ENCODE data around the gene PLEK. TPM values are rescaled to one million over a fixed set of nuclear protein-coding genes. Genes with fewer than 3 reads are reported as not detected.

PLEK gene
- total RNA-seq, 1 donor, result 48.2 TPM

DNA sequence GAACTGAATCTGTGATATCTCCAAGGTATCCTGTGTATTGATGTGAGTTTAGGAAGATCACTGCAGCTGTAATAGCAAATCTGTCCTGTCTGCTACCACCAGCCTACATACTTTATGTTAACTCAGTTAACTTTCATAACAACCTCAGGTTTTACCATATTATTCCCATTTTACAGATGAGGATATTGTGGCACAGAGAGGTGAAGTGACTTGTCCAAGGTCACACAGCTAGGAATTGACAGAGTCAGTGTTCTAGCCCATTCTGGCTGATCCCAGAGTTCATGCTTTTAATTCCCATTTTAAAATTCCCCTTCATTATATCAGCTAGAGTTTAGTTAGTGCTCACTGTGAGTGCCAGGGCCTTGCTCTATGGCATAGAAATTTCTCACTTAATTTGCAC lies 49.4 kb downstream of the PLEK start:
- DNase-seq (ENCODE audit: low read depth in 2 of 3, low spot score in 2 of 3), result no peak

DNA sequence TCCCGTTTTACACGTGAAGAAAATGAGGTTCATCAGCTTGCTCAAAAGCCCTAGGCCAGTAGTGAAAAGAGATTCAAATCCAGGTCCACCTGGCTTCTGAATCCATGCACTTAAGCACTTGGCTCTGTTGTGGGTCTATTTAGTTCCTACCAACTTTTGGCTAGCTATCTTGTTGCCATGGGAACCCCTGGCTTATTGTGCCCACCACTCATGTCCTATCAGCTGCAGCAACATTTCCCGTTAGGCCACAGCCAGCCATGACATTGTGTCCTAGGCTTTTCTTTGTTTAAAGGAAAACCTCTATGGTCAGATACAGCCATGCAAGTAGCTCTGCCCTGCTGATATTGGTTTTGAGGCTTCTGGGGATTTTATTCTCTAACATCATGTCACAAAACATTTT lies 49.8 kb downstream of the PLEK start:
- peak in 2 of 3 donors; percentile 87 to 91 for DNase-seq (ENCODE audit: low read depth in 2 of 3, low spot score in 2 of 3)

DNA sequence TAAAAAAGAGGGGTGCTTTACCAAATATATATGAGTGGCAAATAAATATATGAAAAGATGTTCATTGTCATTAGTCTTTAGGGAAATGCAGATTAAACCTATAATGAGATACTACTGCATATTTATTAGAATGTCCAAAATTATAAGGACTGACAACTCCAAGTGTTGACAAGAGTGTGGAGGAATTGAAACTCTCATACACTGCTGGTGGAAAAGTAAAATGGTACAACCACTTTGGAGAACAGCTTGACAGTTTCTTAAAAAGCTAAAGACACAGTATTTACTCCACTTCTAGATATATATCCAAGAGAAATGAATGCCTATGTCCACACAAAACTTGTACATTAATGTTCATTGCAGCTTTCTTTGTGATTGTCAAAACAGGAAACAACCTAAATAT lies 50.4 kb downstream of the PLEK start:
- no peak for DNase-seq (ENCODE audit: low read depth in 2 of 3, low spot score in 2 of 3)

GRCh38 chr2:68416081-68416675 lies 51.1 kb downstream of the PLEK start:
- DNase-seq (ENCODE audit: low read depth in 2 of 3, low spot score in 2 of 3), result no peak

DNA sequence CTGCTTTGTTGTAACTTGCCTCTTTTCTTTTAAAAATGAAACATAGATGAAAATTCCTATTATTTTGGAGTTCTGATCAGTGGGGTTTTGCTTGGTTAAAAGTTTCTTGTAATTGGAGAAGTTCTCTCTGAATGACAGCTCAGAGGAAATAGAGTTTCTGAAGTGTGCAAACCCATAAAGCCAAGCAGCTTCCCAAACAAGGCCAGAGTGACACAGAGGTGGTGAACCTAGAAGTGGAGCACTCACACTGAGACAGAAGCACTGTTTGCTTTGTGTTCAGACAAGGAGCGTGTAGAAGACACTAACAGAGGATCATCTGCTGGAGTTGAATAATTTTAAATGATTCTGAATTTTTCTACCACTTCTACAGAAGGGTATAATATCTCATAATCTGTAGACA lies 52.8 kb downstream of the PLEK start:
- peak in 1 of 3 donors; percentile 25 for DNase-seq (ENCODE audit: low read depth in 2 of 3, low spot score in 2 of 3)

DNA sequence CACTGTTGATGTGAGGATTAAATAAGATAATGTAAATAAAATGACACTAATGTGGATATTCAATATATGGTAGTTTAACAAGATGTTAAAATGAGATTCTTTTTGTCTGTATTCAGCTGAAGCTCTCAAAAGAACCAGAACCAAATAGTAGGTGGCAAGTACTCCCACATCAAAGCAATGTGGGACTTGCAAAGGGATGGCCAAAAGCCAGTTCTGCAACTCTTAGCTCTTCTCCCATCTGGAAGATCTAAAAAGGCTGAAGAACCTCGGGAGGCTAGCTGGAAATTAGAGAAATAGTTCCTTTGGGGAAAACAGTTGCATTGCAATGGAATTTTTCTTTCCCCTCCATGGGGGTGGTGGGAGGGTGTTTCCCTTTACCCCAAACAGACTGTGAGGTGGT lies 53.3 kb downstream of the PLEK start:
- DNase-seq (ENCODE audit: low read depth in 2 of 3, low spot score in 2 of 3), result no peak

- no peak for DNase-seq (ENCODE audit: low read depth in 2 of 3, low spot score in 2 of 3)
Observed at GRCh38 chr2:68418855-68419254, 53.8 kb downstream of the PLEK start.

DNA sequence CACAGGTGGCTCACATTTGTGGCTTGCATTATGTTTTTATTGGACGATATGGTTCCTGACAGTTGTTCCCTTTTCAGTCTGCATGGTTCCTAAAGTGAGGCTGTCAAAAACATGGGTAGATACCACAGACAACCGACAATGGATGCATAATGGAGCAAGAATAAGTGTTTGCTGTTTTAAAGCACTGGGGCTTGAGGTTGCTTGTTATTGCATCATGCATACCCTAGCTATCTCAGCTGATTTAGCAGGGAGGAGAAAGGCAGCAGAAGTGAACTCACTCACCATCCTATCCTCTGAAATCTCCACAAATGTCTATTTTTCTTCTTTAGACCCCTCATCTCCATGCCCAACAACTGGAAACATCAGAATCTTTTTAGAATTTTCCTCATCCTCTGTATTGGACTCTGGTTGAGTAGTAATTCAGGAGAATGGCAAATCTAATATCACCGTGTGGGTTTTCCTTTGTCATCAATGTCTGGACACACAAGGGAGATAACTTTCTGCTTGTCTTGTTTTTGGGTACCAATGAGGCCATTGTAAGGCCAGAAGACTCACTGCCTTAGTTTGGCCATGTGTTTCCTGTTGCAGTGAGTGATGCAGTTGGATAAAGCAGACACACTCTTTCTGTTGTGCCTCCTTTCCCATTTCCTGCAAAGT lies 55.3 kb downstream of the PLEK start:
- no peak for DNase-seq (ENCODE audit: low read depth in 2 of 3, low spot score in 2 of 3)

DNA sequence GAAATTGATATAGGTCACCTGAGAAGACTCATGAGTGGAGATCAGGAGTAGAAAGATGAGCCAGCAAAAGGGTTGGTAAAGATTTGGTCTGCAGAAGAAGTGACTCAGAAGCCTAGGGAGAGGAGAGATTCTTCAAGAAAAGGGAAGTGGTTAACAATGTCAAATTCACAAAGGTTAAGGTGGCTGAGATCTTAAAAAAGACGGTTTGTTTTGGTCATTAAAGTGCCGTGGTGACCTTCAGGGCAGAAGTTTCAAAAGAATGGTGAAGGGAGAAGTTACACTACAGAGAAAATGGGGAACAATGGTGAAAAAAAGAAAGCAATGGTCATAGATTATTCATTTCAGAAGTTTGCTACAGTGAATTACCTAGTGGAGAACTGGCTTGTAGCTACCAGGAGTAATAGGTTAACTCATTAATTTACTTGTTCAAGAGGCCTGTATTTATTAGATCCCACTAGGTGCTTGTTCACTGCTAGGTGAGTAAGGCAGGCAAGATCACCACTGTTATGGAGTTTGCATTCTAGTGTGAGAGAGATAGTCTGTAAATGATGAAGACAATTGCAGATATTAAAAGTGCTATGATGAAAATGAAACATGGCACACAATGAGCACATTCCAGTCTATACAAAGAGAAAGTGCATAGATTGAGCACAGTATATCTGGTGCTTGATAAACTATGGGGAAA lies 59.0 kb downstream of the PLEK start:
- peak in 2 of 3 donors; percentile 63 to 85 for DNase-seq (ENCODE audit: low read depth in 2 of 3, low spot score in 2 of 3)

GRCh38 chr2:68425503-68425902 lies 60.4 kb downstream of the PLEK start:
- DNase-seq (ENCODE audit: low read depth in 2 of 3, low spot score in 2 of 3), result no peak

DNA sequence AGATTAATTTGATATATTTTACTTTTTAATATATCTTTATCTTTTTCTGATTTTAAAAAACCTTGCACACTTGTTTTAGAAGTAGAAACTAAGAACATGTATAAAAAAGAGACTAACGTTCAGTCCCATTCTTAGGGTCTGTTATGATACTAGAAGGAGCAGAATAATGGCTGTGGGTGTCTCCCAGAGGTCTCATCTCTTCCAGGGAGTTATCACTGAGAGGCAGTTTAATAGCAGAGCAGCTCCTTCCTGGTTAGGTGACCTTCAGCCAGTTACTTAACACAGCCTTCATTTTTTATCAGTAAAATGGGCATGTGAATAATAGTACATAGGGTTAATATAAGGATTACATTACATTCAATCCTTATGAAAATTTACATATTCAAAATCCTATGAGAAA lies 61.4 kb downstream of the PLEK start:
- no peak for DNase-seq (ENCODE audit: low read depth in 2 of 3, low spot score in 2 of 3)

DNA sequence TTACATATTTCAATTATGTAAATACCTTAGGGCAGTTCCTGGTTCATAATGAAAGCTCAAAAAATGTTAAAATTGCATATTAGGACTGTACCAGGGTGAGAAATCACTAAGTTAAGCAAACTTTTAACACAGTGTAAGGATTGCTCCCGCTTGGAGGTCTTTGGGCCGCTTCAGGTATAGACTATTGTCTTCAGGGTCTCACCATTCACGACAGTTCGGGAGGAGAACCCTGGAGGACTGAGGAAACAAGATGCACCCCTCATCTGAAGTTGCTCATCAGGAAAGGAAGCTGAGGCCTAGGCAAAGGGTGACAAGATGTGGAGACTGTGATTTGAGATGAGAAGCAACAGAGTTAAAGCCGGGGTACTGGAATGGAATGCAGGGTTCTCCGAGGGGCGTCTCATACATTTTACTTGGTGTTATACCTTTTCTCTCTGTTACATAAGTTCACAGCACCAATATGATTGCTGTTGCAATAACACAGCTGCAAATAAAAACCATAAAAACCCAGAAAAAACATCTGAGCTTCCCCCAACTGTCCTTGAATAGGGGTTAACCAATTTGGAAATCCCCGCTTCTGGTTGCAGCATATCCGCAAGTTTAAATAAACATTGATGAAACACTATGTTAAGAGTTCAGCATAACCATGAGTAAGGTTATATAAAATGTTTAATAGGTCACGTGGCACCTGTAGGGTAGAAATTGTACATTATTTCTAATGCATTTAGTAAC lies 61.9 kb downstream of the PLEK start:
- DNase-seq (ENCODE audit: low read depth in 2 of 3, low spot score in 2 of 3), result no peak

- DNase-seq (ENCODE audit: low read depth in 2 of 3, low spot score in 2 of 3), result no peak
Observed at GRCh38 chr2:68428126-68428525, 63.0 kb downstream of the PLEK start.

GRCh38 chr2:68428746-68429145 lies 63.7 kb downstream of the PLEK start:
- no peak for DNase-seq (ENCODE audit: low read depth in 2 of 3, low spot score in 2 of 3)

DNA sequence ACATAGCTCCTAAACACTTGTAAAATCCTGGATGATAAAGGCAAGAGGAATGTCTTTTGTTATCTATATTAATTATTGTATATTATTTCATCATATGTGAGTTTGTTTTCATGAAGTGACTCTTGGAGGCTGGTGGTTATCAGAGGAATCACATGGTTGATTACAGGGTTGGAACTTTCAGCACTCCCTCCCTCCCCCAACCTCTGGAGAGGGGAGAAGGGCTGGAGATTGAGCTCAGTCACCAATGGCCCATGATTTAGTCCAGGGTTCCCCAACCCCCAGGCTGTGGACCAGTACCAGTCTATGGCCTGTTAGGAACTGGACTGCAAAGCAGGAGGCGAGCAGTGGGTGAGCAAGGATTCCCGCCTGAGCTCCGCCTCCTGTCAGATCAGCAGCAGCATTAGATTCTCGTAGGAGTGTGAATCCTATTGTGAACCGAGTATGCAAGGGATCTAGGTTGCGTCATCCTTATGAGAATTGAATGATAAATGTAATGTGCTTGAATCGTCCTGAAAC lies 64.3 kb downstream of the PLEK start:
- no peak for DNase-seq (ENCODE audit: low read depth in 2 of 3, low spot score in 2 of 3)

- DNase-seq (ENCODE audit: low read depth in 2 of 3, low spot score in 2 of 3), result no peak
Observed at GRCh38 chr2:68431316-68431972, 66.4 kb downstream of the PLEK start.

DNA sequence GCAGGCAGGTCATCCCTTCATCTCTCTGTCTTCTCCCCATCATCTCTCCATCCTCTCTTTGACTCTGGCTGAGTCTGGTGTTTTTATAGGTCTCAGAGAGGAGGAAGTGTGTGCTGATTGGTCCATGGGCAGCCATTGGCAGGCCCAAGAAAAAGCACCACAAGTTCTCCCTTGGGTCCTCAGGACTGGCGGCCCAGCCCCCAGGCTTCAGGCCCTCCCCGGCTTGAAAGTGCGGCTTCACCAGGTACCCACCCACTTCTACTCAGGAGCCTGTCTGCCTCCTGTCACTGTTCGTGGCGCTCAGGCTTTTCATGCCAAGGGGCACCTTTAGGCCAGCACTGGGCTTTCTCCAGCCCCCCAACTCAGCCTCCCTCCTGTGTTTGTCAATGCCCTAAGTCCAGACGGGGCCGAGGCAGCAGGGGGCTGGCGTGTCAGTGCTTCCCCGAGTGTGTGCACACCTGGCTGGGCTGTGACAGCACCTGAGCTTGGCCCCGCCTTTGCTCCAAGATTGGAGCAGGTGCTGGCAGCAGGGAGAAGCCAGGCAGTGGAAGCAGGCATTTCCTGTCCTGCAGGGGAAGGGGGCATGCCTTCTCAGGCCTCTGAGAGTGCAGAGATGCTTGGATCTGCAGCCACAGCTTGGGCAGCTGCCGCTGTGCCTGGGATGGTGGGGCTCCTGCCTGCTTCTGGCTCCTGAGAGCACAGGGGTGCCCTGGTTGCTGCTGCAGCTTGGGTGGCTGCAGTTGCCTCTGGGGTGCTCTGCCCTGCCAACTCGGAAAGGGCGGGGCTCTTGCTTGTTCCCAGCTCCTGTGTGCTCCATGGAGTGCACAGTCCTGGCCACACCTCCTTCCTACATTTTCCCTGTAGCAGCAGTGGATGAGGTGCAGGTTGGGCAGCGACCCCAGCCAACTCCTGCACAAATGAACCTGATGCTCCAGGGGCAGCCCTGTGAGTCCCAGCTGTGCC lies 67.9 kb downstream of the PLEK start:
- no peak for DNase-seq (ENCODE audit: low read depth in 2 of 3, low spot score in 2 of 3)

GRCh38 chr2:68434981-68435380 lies 69.9 kb downstream of the PLEK start:
- DNase-seq (ENCODE audit: low read depth in 2 of 3, low spot score in 2 of 3), result no peak

DNA sequence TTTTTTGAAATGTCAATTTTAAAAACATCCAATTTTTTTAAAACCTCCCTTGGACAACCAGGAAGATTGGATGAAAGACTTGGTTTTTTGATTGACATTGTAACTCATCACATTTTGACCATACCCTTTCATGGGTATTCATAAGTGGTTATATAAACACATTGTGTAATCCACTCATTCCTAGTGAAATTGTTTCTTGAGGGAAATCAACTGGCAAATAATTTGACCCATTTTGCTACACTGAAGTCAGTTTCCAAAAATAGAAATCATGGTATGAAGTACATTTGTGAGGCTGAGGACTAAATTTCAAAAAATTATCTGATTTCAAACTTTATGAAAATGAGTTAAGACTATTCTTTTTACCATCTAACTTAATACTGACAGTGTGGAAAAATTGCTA lies 70.5 kb downstream of the PLEK start:
- DNase-seq (ENCODE audit: low read depth in 2 of 3, low spot score in 2 of 3), result no peak

DNA sequence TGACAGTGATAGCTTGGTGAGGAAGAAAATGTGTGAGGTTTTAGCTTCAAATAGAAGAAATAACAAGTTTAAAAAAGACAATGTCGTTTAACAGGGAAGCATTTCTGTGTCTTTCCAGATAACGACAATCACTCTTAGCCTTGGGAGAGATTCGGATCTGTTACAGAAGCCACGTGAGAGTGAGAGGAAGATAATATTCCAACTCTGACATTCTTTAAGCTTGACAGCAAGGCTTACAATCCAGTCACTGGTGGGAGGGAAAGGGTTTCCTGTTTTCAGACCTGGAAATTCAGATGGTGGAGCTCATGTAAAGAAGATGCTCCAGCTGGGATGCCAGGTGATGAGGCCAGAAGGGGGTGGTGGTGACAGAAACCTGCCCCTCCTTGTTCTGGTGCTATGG lies 71.2 kb downstream of the PLEK start:
- DNase-seq (ENCODE audit: low read depth in 2 of 3, low spot score in 2 of 3), result no peak

Measured in hematopoietic multipotent progenitor cell (in vitro differentiated cells).